Panc1 (cell line): ENCODE results near the gene THRAP3. TPM values are rescaled to one million over a fixed set of nuclear protein-coding genes. Genes with fewer than 3 reads are reported as not detected.

Experiments
- ATAC-seq: fragments of 200-7000 bp; cut with Tn5 transposase; 2 replicates; pipeline ENCODE4 v1.9.1; 2020; ENCODE audit warnings: mild to moderate bottlenecking, moderate library complexity
- BruUV-seq: library from RNA; stranded (reverse); fragments of 400-500 nt; replicated peaks from 2 replicates; lab custom pipeline; 2021; lab: Mats Ljungman, UMichigan
- CTCF ChIA-PET: fragments of 300-600 bp; sonication (Branson Sonifier 250); formaldehyde crosslinking; loops from one replicate; lab custom pipeline; 2022; ENCODE audit warnings: antibody characterized with exemption; lab: Charles Lee
- POLR2A ChIA-PET: fragments of 300-600 bp; sonication (Branson Sonifier 250); formaldehyde crosslinking; loops from one replicate; lab custom pipeline; 2022; ENCODE audit warnings: antibody characterized with exemption; lab: Charles Lee
- DNase-seq: peaks from one replicate; pipeline ENCODE4 v3.0.0-alpha.2; 2010; ENCODE audit warnings: low read depth, low spot score
- H3K27ac ChIP-seq: 2 replicates; pipeline ENCODE4 v1.5.1; 2011; ENCODE audit warnings: mild to moderate bottlenecking, low read length, inconsistent platforms
- H3K27me3 ChIP-seq: fragments of 200-500 bp; sonication (Bioruptor generic); 2 replicates; pipeline ENCODE4 v1.6.0; 2014; ENCODE audit warnings: low read length, inconsistent platforms; ENCODE audit not compliant: control insufficient read depth, insufficient read depth
- H3K36me3 ChIP-seq: fragments of 200-500 bp; sonication (Bioruptor generic); 2 replicates; pipeline ENCODE4 v1.5.1; 2014; ENCODE audit warnings: inconsistent platforms, mild to moderate bottlenecking, low read length, moderate library complexity; ENCODE audit not compliant: control insufficient read depth, insufficient read depth
- H3K4me1 ChIP-seq: 2 replicates; pipeline ENCODE4 v1.5.1; 2011; ENCODE audit warnings: inconsistent platforms, mild to moderate bottlenecking, low read length, moderate library complexity; ENCODE audit not compliant: control insufficient read depth, insufficient read depth
- H3K4me3 ChIP-seq, 2 experiments: 2 replicates each; pipeline ENCODE4 v1.5.1; 2011 to 2012; ENCODE audit warnings: low read depth in 2 of 2, low read length in 2 of 2, mild to moderate bottlenecking in 2 of 2, inconsistent platforms in 1 of 2, moderate library complexity in 1 of 2
- H3K9me3 ChIP-seq: fragments of 200-500 bp; sonication (Bioruptor generic); 2 replicates; pipeline ENCODE4 v1.5.1; 2014; ENCODE audit warnings: low read depth, mild to moderate bottlenecking, inconsistent platforms, low read length, moderate library complexity; ENCODE audit not compliant: control insufficient read depth, insufficient read depth
- CTCF ChIP-seq: fragments of 450-650 bp; IDR thresholded peaks from 2 replicates; pipeline ENCODE4 v1.5.1; 2017; ENCODE audit warnings: mild to moderate bottlenecking
- POLR2AphosphoS5 ChIP-seq: IDR thresholded peaks from 2 replicates; pipeline ENCODE4 v1.6.1; 2012; ENCODE audit warnings: mild to moderate bottlenecking, low read depth, low read length, moderate library complexity
- REST ChIP-seq, 2 experiments: IDR thresholded peaks; 2 replicates each; pipeline ENCODE4 v1.6.1; 2011 to 2012; ENCODE audit warnings: low read depth in 2 of 2, control low read depth in 1 of 2, low read length in 1 of 2, mild to moderate bottlenecking in 1 of 2, moderate library complexity in 1 of 2; ENCODE audit not compliant: insufficient read depth in 1 of 2
- SIN3A ChIP-seq: IDR thresholded peaks from 2 replicates; pipeline ENCODE4 v1.6.1; 2012; ENCODE audit warnings: low read depth, mild to moderate bottlenecking, low read length, moderate library complexity, borderline replicate concordance; ENCODE audit not compliant: insufficient read depth
- TCF7L2 ChIP-seq: IDR thresholded peaks from 2 replicates; pipeline ENCODE4 v1.6.1; 2011; ENCODE audit warnings: mild to moderate bottlenecking, low read depth, low read length, inconsistent platforms
- in situ Hi-C: cut with HindIII; loops from 2 replicates; pipeline ENCODE4 v1.10.0; 2016; ENCODE audit warnings: low sequenced_read_pairs, low pct_unique_long_range_greater_than_20kb
- intact Hi-C: fragments of 100-400 bp; cut with micrococcal nuclease; formaldehyde crosslinking; loops from one replicate; pipeline ENCODE4 v1.10.0; 2022; ENCODE audit not compliant: unreplicated experiment
- total RNA-seq: library from RNA; stranded (reverse); gene quantifications from one replicate; pipeline ENCODE4 v1.2.1, GENCODE V29; 2021; ENCODE audit not compliant: unreplicated experiment

The THRAP3 gene
- total RNA-seq, 1 experiment from 2014 or later: 114 TPM

GRCh38 chr1:36301220-36301619, 77.0 kb downstream of the THRAP3 start:
- ChIA-PET POLR2A (no interaction called here), CTCF (interaction anchor here (0.6 kb wide), 1 partner anchor 108 kb away, joined by 4 read pairs; no protein-coding TSS in a partner anchor)
- Histone ChIP-seq H3K27ac (no peak overlapping the region), H3K36me3 (peaks cover 30% of the 10 kb centered on the region), H3K4me1 (peaks cover 18% of the 10 kb centered on the region), H3K9me3 (no peaks in the 10 kb centered on the region), H3K27me3 (no peaks in the 10 kb centered on the region), H3K4me3 (no peak overlapping the region)
- TF ChIP-seq TCF7L2: no peak
- no peak for TF ChIP-seq POLR2AphosphoS5
- no peak for TF ChIP-seq CTCF
- TF ChIP-seq SIN3A: no peak
- no peak for TF ChIP-seq REST (IDR thresholded peaks at IDR 0.05; ENCODE audit: insufficient read depth in 1 of 2, low read depth in 2 of 2, low read length in 1 of 2)
- in situ Hi-C loops (no loop called here), intact Hi-C loops (no loop called here)
- no peak for DNase-seq
- BruUV-seq: no TSS peak
- no peak for ATAC-seq

- Histone ChIP-seq H3K4me3 (no peak overlapping the region), H3K9me3 (no peaks in the 10 kb centered on the region), H3K27ac (no peak overlapping the region), H3K27me3 (no peaks in the 10 kb centered on the region), H3K4me1 (peaks cover 21% of the 10 kb centered on the region), H3K36me3 (peaks cover 23% of the 10 kb centered on the region)
- no TSS peak for BruUV-seq
- ChIA-PET POLR2A (no interaction called here), CTCF (no interaction called here)
- no peak for DNase-seq
- TF ChIP-seq POLR2AphosphoS5 (no peak), REST (IDR thresholded peaks at IDR 0.05; ENCODE audit: insufficient read depth in 1 of 2, low read depth in 2 of 2, low read length in 1 of 2) (no peak), TCF7L2 (no peak), CTCF (no peak), SIN3A (no peak)
- ATAC-seq: no peak
- intact Hi-C loops: no loop called here
- in situ Hi-C loops: no loop called here
Observed at GRCh38 chr1:36303244-36303643, 79.0 kb downstream of the THRAP3 start.
